ENCODE measurements around the gene MAP3K8. TPM values are rescaled to one million over a fixed set of nuclear protein-coding genes. Genes with fewer than 3 reads are reported as not detected.
A peak's percentile ranks its signal among the peaks of the same experiment; 100 is the strongest.

Gene MAP3K8
- total and polyA plus RNA-seq, 10 of the 15 experiments (the other 5 are each of a cell fraction or from before 2014, with no cell fraction given), result 25.5 to 115 (median 40.2) TPM

DNA sequence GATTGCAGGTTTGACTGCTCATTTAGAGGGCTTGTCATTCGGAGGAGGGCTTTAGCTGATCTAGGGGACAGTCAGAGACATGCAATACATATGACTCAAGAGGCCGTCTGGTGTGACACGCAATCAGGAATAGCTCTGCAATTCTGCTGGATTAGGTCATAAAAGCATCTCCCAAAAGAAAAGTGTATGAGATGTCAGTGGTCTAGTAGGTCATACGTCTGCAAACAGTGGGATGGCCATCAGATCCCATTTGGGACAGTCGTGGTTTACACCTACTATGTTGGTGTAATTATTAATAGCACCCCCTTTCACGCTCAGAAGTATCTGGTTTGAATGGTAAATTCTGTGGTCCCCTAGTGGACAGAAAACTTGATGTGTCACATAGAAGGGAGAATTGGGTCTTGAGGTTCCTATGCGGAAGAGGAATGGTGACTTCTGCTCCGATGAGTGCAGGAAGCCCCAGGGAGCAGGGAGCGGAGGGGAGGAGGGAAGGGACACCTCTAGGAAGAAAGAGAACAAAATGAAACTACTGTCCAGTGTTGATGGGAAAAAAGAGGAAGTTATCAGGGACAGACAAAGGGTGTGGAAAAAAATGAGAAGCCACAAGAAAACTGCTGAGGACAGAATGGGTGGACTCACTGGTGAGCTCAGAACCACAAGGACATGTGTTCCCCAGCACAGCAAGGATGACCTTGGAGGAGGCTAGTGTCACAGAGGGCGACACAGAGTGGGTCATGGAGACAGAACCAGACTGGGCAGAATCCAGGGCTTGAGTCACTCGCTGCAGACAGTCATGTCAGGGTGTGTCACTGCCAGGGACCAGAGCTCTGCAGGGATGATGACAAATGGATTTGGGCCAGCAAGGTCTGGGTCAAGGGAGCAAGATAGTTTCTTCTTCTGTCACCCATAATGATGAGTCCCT, 59.9 kb downstream of the MAP3K8 start (continued):
- peak; percentile 51; the same call in 1 of the 2 replicates for TF ChIP-seq NFIC (IDR thresholded peaks at IDR 0.05; ENCODE audit: low read depth, low read length)
- no peak for TF ChIP-seq NR2C2 (IDR thresholded peaks at IDR 0.05; ENCODE audit: borderline replicate concordance, control insufficient read depth, insufficient read length, low read depth)
- no peak for TF ChIP-seq GABPA (IDR thresholded peaks at IDR 0.05; ENCODE audit: low read depth)
- TF ChIP-seq, protein P1, sequence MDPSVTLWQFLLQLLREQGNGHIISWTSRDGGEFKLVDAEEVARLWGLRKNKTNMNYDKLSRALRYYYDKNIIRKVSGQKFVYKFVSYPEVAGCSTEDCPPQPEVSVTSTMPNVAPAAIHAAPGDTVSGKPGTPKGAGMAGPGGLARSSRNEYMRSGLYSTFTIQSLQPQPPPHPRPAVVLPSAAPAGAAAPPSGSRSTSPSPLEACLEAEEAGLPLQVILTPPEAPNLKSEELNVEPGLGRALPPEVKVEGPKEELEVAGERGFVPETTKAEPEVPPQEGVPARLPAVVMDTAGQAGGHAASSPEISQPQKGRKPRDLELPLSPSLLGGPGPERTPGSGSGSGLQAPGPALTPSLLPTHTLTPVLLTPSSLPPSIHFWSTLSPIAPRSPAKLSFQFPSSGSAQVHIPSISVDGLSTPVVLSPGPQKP (IDR thresholded peaks at IDR 0.05; ENCODE audit: low read depth, low read length), result no peak
- no peak for TF ChIP-seq SREBF2 (IDR thresholded peaks at IDR 0.05; ENCODE audit: low read length)
- no peak for TF ChIP-seq FOS (IDR thresholded peaks at IDR 0.05; ENCODE audit: borderline replicate concordance, extremely low read depth, insufficient read length)
- TF ChIP-seq, protein P2, sequence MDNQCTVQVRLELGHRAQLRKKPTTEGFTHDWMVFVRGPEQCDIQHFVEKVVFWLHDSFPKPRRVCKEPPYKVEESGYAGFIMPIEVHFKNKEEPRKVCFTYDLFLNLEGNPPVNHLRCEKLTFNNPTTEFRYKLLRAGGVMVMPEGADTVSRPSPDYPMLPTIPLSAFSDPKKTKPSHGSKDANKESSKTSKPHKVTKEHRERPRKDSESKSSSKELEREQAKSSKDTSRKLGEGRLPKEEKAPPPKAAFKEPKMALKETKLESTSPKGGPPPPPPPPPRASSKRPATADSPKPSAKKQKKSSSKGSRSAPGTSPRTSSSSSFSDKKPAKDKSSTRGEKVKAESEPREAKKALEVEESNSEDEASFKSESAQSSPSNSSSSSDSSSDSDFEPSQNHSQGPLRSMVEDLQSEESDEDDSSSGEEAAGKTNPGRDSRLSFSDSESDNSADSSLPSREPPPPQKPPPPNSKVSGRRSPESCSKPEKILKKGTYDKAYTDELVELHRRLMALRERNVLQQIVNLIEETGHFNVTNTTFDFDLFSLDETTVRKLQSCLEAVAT (IDR thresholded peaks at IDR 0.05), result peak; percentile 65
- TF ChIP-seq HDAC2 (IDR thresholded peaks at IDR 0.05), result no peak
- no peak for TF ChIP-seq MYC (IDR thresholded peaks at IDR 0.05; ENCODE audit: insufficient read depth, insufficient read length, insufficient replicate concordance, low read length, severe bottlenecking)
- TF ChIP-seq YBX1 (IDR thresholded peaks at IDR 0.05), result no peak
- no peak for TF ChIP-seq PAX5 (IDR thresholded peaks at IDR 0.05; ENCODE audit: borderline replicate concordance, low read depth, low read length)
- TF ChIP-seq ESRRA (IDR thresholded peaks at IDR 0.05; ENCODE audit: low read length), result peak; percentile 59; the same call in 1 of the 2 replicates
- peak; percentile 37; the same call in 1 of the 2 replicates for TF ChIP-seq ZNF217 (IDR thresholded peaks at IDR 0.05)
- no peak for TF ChIP-seq TCF7 (IDR thresholded peaks at IDR 0.05; ENCODE audit: borderline replicate concordance)
- TF ChIP-seq FOXM1 (IDR thresholded peaks at IDR 0.05; ENCODE audit: low read depth, low read length), result no peak
- TF ChIP-seq ZZZ3 (IDR thresholded peaks at IDR 0.05; ENCODE audit: control insufficient read depth, insufficient read length, low read depth), result no peak
- TF ChIP-seq, protein P3, sequence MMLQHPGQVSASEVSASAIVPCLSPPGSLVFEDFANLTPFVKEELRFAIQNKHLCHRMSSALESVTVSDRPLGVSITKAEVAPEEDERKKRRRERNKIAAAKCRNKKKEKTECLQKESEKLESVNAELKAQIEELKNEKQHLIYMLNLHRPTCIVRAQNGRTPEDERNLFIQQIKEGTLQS (IDR thresholded peaks at IDR 0.05; ENCODE audit: borderline replicate concordance, extremely low read depth, low read depth, low read length), result no peak
- TF ChIP-seq CHD1 (IDR thresholded peaks at IDR 0.05; ENCODE audit: low read depth, low read length), result no peak
- TF ChIP-seq, protein P4, sequence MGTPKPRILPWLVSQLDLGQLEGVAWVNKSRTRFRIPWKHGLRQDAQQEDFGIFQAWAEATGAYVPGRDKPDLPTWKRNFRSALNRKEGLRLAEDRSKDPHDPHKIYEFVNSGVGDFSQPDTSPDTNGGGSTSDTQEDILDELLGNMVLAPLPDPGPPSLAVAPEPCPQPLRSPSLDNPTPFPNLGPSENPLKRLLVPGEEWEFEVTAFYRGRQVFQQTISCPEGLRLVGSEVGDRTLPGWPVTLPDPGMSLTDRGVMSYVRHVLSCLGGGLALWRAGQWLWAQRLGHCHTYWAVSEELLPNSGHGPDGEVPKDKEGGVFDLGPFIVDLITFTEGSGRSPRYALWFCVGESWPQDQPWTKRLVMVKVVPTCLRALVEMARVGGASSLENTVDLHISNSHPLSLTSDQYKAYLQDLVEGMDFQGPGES (IDR thresholded peaks at IDR 0.05), result no peak
- TF ChIP-seq TAF1 (IDR thresholded peaks at IDR 0.05; ENCODE audit: borderline replicate concordance, low read depth, low read length), result no peak
- TF ChIP-seq SREBF1 (IDR thresholded peaks at IDR 0.05; ENCODE audit: low read length), result no peak
- peak; percentile 89 for TF ChIP-seq CREB1 (IDR thresholded peaks at IDR 0.05; ENCODE audit: low read depth)
- TF ChIP-seq ETV6 (conservative IDR thresholded peaks at IDR 0.05 in 1 of 2, IDR thresholded peaks at IDR 0.05 in 1 of 2; ENCODE audit: borderline replicate concordance in 1 of 2, low read depth in 1 of 2), result no peak; a peak in 1 of 4 replicates
- peak; percentile 37; the same call in 1 of the 2 replicates for TF ChIP-seq RAD21 (IDR thresholded peaks at IDR 0.05; ENCODE audit: insufficient read depth, low read depth, low read length)
